Skeletal muscle satellite cell (primary cell): Measurements from ENCODE around the gene RAB10.
"Not testable (repeated sequence)": the region's sequence is repeated elsewhere in the genome, so short reads cannot be mapped to it uniquely, and the experiment has no call there.

ENCODE experiments used
- H3K27me3 ChIP-seq: 2 replicates; pipeline ENCODE4 v1.7.0; 2013; ENCODE audit warnings: low read length; ENCODE audit not compliant: control insufficient read depth, insufficient read depth
- H3K36me3 ChIP-seq: 2 replicates; pipeline ENCODE4 v1.7.0; 2013; ENCODE audit warnings: mild to moderate bottlenecking, control low read depth, low read length; ENCODE audit not compliant: insufficient read depth
- H3K4me1 ChIP-seq: 2 replicates; pipeline ENCODE4 v1.7.0; 2013; ENCODE audit warnings: low read length; ENCODE audit not compliant: control insufficient read depth, insufficient read depth
- H3K4me2 ChIP-seq: 2 replicates; pipeline ENCODE4 v1.7.0; 2013; ENCODE audit warnings: mild to moderate bottlenecking, low read length
- H3K4me3 ChIP-seq: 2 replicates; pipeline ENCODE4 v1.7.0; 2013; ENCODE audit warnings: low read length
- H3K9ac ChIP-seq: 2 replicates; pipeline ENCODE4 v1.7.0; 2013; ENCODE audit warnings: mild to moderate bottlenecking, low read depth, low read length, moderate library complexity
- H3K9me3 ChIP-seq: replicated peaks from 2 replicates; pipeline ENCODE4 v1.7.0; 2013; ENCODE audit warnings: mild to moderate bottlenecking, control low read depth, low read length

The RAB10 gene

DNA sequence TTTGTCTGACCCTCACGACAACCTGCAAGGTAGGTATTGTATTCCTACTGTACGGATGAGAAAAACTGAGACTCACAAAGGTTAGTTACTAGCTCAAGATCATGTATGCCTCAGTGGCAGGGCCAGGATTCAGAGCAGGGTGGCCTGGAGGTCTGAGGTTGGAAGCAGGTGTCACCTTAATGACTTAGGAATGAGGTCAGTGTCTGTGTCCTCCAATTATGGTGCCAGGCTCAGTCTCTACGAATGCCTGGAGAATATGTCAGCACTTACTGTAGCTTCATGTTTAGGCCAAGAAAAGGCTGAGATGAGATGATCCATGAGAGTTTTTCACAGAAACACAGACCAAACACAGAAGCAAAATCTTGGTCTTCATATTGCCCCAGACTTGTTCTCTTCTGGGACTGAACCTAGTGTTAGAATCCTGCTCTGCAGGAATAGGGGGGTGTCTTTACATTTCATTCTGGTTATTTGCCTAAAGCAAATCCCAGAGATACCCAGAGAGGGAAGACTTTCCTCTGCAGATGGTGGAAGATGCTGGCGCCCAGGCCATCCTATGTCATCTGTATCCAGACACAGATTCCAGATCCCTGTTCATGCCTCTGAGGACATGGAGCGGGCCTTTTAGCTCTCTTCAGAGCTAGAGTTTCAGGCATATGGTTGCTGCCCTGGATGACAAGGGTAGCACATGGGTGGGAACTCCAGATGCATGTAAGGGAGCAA, 16.3 kb upstream of the RAB10 start:
- Histone ChIP-seq H3K36me3 (no peaks in the 10 kb centered on the region), H3K4me3 (no peak overlapping the region), H3K4me2 (peak overlapping the region; percentile 32), H3K4me1 (peaks cover 18% of the 10 kb centered on the region), H3K9me3 (no peaks in the 10 kb centered on the region), H3K9ac (peak overlapping the region; percentile 37), H3K27me3 (no peaks in the 10 kb centered on the region)

DNA sequence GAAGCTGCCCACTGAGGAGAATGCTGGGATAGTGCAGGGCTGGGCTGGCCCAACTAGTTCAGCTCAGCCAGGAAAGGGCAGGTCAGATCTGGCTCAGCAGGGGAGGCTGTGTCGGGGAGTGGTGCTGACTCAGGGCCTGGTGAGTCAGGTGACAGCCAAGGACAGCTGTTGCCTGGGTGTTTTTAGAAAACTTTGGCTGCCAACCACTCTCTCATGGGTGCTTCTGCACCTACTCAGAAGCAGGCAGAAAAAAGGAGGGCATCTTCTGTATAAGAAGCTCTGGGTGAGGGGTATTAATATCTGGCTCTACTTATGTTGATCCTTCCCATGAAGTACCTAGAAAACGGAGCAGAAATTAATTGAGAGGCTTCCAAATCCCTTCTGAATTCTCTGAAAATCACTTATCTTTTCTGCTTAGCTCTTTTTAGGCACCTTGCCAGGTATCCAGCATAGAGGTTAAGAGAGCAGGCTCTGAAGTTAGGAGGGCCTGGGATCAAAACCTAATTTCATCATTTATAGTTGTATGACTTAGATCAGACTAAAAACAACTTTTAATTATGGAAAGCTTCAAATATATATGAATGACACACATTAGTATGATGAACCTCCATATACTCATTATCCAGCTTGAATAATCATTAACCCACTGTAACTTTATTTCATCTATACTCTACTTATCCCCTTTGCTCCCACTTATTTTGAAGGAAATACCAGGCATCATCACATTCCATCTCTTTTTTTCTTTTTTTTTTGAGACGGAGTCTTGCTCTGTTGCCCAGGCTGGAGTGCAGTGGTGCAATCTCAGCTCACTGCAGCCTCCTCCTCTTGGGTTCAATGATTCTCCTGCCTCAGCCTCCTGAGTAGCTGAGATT, 15.5 kb upstream of the RAB10 start:
- Histone ChIP-seq H3K9ac (peak overlapping the region; percentile 37), H3K9me3 (no peaks in the 10 kb centered on the region), H3K4me2 (peak overlapping the region; percentile 55), H3K36me3 (no peaks in the 10 kb centered on the region), H3K4me1 (peaks cover 15% of the 10 kb centered on the region), H3K27me3 (no peaks in the 10 kb centered on the region), H3K4me3 (no peak overlapping the region)

DNA sequence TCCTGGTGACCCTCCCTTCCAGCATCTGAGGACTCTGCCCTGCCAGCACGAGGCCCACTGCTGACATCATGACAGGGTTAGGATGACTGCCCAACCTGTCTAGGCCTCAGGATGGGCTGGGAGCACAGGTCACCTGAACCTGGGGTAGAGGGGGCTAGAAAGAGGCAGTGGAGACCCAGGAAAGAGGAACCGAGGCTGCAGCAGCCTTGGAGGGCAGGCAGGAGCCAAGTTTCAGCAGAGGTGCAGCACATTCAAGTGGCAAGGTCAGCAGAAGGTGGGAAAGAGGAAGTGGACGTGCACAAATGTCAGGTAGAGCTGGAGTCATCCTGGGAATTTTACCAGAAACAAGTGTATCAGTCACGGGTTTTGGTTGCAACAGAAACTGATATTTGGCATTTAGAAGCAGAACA, 13.6 kb upstream of the RAB10 start:
- no peak overlapping the region for H3K9ac ChIP-seq
- no peaks in the 10 kb centered on the region for H3K9me3 ChIP-seq
- H3K36me3 ChIP-seq, result no peaks in the 10 kb centered on the region
- no peak overlapping the region for H3K4me2 ChIP-seq
- no peak overlapping the region for H3K4me3 ChIP-seq
- H3K27me3 ChIP-seq, result no peaks in the 10 kb centered on the region
- H3K4me1 ChIP-seq, result peaks cover 15% of the 10 kb centered on the region

DNA sequence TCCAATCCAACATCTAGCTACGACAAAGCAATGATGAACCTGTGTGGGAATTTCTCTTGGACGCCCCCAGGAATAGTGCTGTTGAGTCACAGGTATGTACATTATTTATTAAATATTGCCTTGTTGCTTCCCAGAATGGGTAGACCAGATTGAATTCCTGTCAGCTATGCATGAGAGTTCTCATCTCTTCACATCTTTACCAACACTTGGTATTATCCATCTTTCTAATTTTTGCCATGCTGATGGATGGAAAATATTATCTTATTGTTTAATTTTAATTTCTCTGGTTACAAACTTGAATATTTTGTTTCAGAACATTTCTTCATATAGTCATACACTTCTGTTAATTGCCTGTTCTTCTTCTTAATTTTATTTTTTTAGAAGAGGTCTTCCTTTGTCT, 9.6 kb upstream of the RAB10 start:
- Histone ChIP-seq H3K9me3 (no peaks in the 10 kb centered on the region), H3K4me3 (no peak overlapping the region), H3K4me2 (no peak overlapping the region), H3K27me3 (no peaks in the 10 kb centered on the region), H3K4me1 (no peaks in the 10 kb centered on the region), H3K9ac (no peak overlapping the region), H3K36me3 (no peaks in the 10 kb centered on the region)

DNA sequence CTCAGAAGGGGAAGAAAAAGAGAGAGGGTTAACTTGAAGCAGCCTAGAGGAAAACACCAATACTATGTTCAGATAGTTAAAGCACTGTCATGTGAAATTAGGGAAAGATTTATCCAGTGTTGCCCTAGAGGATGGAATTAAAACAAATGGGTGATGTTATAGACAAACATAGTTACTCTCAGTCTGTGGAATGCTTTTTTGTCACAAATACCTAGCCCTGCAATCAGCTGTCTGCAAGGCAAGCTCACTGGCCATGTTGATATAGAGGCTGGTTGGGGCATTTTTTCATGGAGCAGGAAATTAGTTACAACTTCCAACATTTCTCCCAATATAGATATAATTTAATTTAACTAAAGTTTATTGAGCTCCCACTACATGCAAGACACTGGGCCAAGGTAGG, 8.4 kb upstream of the RAB10 start:
- no peak overlapping the region for H3K9ac ChIP-seq
- no peak overlapping the region for H3K4me2 ChIP-seq
- no peaks in the 10 kb centered on the region for H3K27me3 ChIP-seq
- no peaks in the 10 kb centered on the region for H3K36me3 ChIP-seq
- H3K9me3 ChIP-seq, result no peaks in the 10 kb centered on the region
- no peaks in the 10 kb centered on the region for H3K4me1 ChIP-seq
- H3K4me3 ChIP-seq, result no peak overlapping the region

DNA sequence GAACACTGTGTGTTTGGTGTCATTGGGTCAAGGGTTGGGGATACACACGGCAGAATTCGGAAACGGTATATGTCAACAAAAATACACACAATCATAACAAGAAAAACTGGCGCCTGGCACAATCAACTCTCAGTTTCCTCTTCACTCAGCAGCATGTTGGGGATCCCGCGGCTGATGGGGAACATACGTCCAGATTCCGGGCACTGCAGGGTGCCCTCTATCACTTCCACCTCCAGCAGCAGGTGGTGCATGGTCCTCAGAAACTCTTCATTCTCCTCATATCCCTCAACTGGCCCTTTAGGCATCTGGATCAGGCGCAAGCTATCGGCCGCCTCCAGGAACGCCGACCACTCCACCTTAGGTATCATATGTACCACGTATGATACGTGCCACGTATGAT, 5.8 kb upstream of the RAB10 start:
- H3K9ac ChIP-seq, H3K36me3 ChIP-seq, H3K4me3 ChIP-seq, H3K4me2 ChIP-seq, H3K27me3 ChIP-seq, H3K4me1 ChIP-seq, H3K9me3 ChIP-seq: not testable (repeated sequence)

DNA sequence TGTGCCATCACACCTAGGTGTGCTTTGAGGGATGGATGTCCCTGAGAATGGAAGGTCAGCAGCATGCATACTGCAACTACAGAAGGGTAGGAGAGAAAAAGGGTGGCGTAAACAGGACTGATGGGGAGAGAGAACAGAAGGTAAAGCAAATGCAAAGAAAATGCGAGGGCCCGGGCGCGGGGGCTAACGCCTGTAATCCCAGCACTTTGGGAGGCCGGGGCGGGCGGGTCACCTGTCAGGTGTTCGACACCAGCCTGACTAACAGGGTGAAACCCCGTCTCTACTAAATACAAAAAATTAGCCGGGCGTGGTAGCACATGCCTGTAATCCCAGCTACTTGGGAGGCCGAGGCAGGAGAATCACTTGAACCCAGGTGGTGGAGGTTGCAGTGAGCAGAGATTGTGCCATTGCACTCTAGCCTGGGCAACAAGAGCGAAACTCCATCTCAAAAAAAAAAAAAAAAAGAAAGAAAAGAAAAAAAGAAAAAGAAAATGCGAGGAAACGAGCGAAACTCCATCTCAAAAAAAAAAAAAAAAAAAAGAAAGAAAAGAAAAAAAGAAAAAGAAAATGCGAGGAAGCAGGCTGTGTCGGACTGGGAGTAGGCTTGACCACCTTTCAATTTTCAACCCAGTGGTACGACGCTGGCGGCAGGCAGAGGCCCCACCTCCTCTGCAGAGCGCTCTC, 1.2 kb upstream of the RAB10 start:
- H3K4me3 ChIP-seq, result peak overlapping the region; percentile 90
- not testable (repeated sequence) for H3K36me3 ChIP-seq, H3K9me3 ChIP-seq, H3K27me3 ChIP-seq
- H3K9ac ChIP-seq, result peak overlapping the region; percentile 85
- H3K4me2 ChIP-seq, result peak overlapping the region; percentile 93
- peaks cover 13% of the 10 kb centered on the region for H3K4me1 ChIP-seq

DNA sequence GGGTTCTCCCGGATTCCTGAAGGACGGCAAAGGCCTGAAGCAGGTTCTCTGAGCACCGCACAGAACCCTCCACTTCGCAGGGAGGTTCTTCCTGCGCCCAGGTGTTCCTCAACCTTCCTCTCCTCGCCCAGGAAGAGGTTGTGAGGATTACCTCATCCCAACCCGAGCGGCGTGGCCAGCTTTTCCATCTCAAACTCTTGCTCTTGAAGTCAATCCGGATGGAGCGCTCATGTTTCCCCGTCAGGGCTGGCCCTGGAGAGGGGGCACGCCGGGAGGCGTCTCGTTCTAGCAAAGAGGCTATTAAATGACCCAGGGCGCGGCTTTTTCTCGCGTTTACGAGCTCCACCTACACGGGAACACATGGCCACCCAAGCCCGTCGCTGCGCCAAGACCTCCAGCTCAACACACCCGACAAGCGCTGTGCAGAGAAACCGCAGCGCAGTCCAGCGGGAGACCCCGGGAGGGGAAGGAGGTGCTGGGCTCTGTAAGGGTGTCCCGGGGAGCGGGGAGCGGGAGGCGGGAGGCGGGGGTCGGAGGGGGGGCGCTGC, 540 bp upstream of the RAB10 start:
- Histone ChIP-seq H3K27me3 (no peaks in the 10 kb centered on the region), H3K4me1 (peaks cover 13% of the 10 kb centered on the region), H3K4me3 (peak overlapping the region; percentile 90), H3K36me3 (peaks cover 9% of the 10 kb centered on the region), H3K9ac (peak overlapping the region; percentile 85), H3K9me3 (no peaks in the 10 kb centered on the region), H3K4me2 (peak overlapping the region; percentile 93)

DNA sequence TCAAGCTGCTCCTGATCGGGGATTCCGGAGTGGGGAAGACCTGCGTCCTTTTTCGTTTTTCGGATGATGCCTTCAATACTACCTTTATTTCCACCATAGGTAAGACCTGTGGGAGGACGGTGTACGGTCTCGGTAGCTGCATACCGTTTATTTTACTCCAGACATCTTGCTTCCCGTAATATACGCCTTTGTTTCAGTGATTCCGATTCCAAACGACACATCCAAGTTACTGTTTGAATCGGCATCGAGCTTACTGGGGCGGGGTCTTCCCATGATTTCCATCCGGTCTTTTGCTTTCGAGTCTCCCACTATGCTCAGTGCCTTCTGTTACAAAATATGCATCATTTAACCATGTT, 731 bp downstream of the RAB10 start:
- H3K4me2 ChIP-seq, result peak overlapping the region; percentile 85
- peak overlapping the region; percentile 90 for H3K4me3 ChIP-seq
- H3K27me3 ChIP-seq, result no peaks in the 10 kb centered on the region
- no peaks in the 10 kb centered on the region for H3K9me3 ChIP-seq
- H3K9ac ChIP-seq, result peak overlapping the region; percentile 96
- H3K36me3 ChIP-seq, result peaks cover 9% of the 10 kb centered on the region
- peaks cover 13% of the 10 kb centered on the region for H3K4me1 ChIP-seq

DNA sequence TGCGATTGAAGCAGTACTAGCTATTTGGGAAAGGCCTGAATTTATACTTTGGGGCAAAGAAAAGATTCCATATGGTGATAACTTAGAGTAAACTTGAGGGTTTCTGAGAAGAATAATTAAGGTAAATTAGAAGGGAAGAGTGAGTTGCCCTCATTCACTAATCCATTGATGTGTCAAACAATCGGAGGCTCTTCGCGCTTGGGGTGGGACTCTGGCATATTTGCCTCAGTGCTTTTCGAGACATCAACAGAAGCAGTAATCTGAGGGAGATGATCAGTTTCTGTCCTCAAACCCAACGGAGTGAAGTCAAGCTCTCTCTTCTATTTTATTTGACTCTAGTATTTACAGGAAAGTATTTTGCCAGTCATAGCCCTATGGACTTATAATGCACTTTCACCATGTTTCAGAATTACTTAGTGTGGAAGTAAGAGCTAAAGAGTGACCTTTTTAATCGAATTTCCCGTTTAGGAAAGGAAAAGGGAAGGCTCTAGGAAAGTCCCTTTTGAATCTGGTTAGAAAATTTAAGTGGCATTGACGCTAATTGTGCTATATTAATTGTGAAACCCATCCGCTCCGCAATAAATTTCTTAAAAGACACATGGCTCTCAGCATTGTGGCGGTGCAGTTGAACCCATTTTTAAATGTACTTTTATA, 1.3 kb downstream of the RAB10 start:
- Histone ChIP-seq H3K9ac (peak overlapping the region; percentile 96), H3K4me2 (peak overlapping the region; percentile 85), H3K36me3 (peaks cover 13% of the 10 kb centered on the region), H3K4me1 (peaks cover 14% of the 10 kb centered on the region), H3K9me3 (no peaks in the 10 kb centered on the region), H3K27me3 (no peaks in the 10 kb centered on the region), H3K4me3 (peak overlapping the region; percentile 90)
